GM08714 (cell line): ENCODE results near the gene YJU2.

Experiments
- H3K4me3 ChIP-seq: fragments of 200-500 bp; sonication (Bioruptor generic); 2 replicates; pipeline ENCODE4 v1.5.1; 2014; ENCODE audit warnings: mild to moderate bottlenecking, low read length, inconsistent platforms
- ZNF274 ChIP-seq: IDR thresholded peaks from 2 replicates; pipeline ENCODE4 v1.6.1; 2012; ENCODE audit warnings: mild to moderate bottlenecking, low read depth, low read length

YJU2 gene

GRCh38 chr19:4310247-4311121, 63.6 kb downstream of the YJU2 start:
- no peak overlapping the region for H3K4me3 ChIP-seq
- TF ChIP-seq ZNF274: no peak

- TF ChIP-seq ZNF274: no peak
- no peak overlapping the region for H3K4me3 ChIP-seq
Observed at GRCh38 chr19:4313847-4314490, 67.1 kb downstream of the YJU2 start.

- no peak for TF ChIP-seq ZNF274
- H3K4me3 ChIP-seq: no peak overlapping the region
Observed at GRCh38 chr19:4316956-4317355, 70.1 kb downstream of the YJU2 start.

- TF ChIP-seq ZNF274: no peak
- no peak overlapping the region for H3K4me3 ChIP-seq
Observed at GRCh38 chr19:4318460-4318859, 71.6 kb downstream of the YJU2 start.
